ENCODE data around the gene NCOR2. TPM values are rescaled to one million over a fixed set of nuclear protein-coding genes. Genes with fewer than 3 reads are reported as not detected.

Gene NCOR2
- total RNA-seq, 1 donor from 2014 or later = 336 TPM

- no peak overlapping the region for H3K4me3 Mint-ChIP-seq
- peaks cover 4% of the 10 kb centered on the region for H3K36me3 Mint-ChIP-seq
- TF ChIP-seq, protein P1, sequence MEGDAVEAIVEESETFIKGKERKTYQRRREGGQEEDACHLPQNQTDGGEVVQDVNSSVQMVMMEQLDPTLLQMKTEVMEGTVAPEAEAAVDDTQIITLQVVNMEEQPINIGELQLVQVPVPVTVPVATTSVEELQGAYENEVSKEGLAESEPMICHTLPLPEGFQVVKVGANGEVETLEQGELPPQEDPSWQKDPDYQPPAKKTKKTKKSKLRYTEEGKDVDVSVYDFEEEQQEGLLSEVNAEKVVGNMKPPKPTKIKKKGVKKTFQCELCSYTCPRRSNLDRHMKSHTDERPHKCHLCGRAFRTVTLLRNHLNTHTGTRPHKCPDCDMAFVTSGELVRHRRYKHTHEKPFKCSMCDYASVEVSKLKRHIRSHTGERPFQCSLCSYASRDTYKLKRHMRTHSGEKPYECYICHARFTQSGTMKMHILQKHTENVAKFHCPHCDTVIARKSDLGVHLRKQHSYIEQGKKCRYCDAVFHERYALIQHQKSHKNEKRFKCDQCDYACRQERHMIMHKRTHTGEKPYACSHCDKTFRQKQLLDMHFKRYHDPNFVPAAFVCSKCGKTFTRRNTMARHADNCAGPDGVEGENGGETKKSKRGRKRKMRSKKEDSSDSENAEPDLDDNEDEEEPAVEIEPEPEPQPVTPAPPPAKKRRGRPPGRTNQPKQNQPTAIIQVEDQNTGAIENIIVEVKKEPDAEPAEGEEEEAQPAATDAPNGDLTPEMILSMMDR (IDR thresholded peaks at IDR 0.05; ENCODE audit: unreplicated experiment) = no peak
- DNase-seq (ENCODE audit: low spot score in 2 of 2, unreplicated experiment in 2 of 2) = no peak
- no peak overlapping the region for H3K27ac Mint-ChIP-seq
- peaks cover 11% of the 10 kb centered on the region for H3K9me3 Mint-ChIP-seq
- H3K4me1 Mint-ChIP-seq = peaks cover 21% of the 10 kb centered on the region
- H3K27me3 Mint-ChIP-seq (ENCODE audit: low read depth) = no peaks in the 10 kb centered on the region
Observed at GRCh38 chr12:124578445-124578844, 11.0 kb upstream of the NCOR2 start.

- peaks cover 4% of the 10 kb centered on the region for H3K36me3 Mint-ChIP-seq
- no peaks in the 10 kb centered on the region for H3K27me3 Mint-ChIP-seq (ENCODE audit: low read depth)
- peaks cover 11% of the 10 kb centered on the region for H3K9me3 Mint-ChIP-seq
- no peak overlapping the region for H3K27ac Mint-ChIP-seq
- no peak for DNase-seq (ENCODE audit: low spot score in 2 of 2, unreplicated experiment in 2 of 2)
- no peak overlapping the region for H3K4me3 Mint-ChIP-seq
- TF ChIP-seq, protein P1 (IDR thresholded peaks at IDR 0.05; ENCODE audit: unreplicated experiment) = no peak
- H3K4me1 Mint-ChIP-seq = peaks cover 21% of the 10 kb centered on the region
Observed at GRCh38 chr12:124577986-124578385, 10.6 kb upstream of the NCOR2 start.

DNA sequence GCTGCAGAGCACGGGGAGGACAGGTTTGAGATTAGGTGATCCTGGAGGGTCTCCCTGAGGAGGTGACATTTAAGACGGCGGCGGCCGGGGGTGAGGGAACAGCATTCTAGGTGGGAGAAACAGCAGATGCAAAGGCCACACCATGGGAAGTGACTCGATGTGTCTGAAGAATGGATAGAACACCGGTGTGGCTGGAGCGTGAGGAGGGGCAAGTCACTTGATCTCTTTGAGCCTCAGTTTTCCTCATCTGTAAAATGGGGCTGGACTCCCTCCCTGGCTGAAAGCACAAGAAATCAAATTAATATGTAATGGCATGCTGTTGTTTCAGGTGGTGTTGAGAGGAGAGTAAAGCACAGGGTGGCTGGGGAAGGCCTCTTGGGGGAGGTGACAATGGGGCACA lies 10.0 kb upstream of the NCOR2 start:
- no peak for DNase-seq (ENCODE audit: low spot score in 2 of 2, unreplicated experiment in 2 of 2)
- Mint-ChIP-seq H3K27me3 (ENCODE audit: low read depth) (no peaks in the 10 kb centered on the region), H3K27ac (no peak overlapping the region), H3K9me3 (peaks cover 11% of the 10 kb centered on the region), H3K4me1 (peaks cover 24% of the 10 kb centered on the region), H3K36me3 (peaks cover 4% of the 10 kb centered on the region), H3K4me3 (no peak overlapping the region)
- TF ChIP-seq, protein P1 (IDR thresholded peaks at IDR 0.05; ENCODE audit: unreplicated experiment) = no peak

DNA sequence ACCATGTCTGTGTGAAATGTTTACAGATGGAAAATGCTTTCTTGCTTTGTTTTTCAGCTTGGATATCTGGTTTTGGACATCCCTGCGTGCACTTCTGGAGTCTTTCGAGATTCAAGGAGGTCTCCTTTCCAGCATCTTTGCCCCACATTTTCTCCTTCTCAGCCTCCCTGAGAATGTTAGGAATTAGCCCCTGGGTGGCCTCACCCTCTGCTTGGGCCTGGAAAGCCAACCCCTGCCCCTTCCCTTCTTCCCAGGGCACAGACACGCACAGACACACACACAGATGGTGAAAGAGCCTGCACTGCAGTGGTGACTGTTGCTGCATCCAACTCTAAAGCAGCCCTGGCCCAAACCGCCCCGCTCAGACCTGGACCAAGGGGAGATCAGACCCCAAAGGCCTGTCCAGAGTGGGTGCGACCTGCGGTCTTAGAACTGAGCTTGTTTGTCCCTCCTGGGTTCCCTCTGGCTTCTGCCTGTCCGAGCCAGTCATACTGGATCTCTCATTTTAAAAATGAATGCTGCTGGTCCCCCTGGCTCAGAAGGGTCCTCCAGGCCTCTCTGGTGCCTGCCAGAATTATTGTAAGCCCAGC lies 8.7 kb upstream of the NCOR2 start:
- peaks cover 4% of the 10 kb centered on the region for H3K36me3 Mint-ChIP-seq
- TF ChIP-seq, protein P1 (IDR thresholded peaks at IDR 0.05; ENCODE audit: unreplicated experiment) = no peak
- no peak overlapping the region for H3K4me3 Mint-ChIP-seq
- peaks cover 11% of the 10 kb centered on the region for H3K9me3 Mint-ChIP-seq
- DNase-seq (ENCODE audit: low spot score in 2 of 2, unreplicated experiment in 2 of 2) = no peak
- H3K27me3 Mint-ChIP-seq (ENCODE audit: low read depth) = no peaks in the 10 kb centered on the region
- peaks cover 17% of the 10 kb centered on the region for H3K4me1 Mint-ChIP-seq
- no peak overlapping the region for H3K27ac Mint-ChIP-seq

- Mint-ChIP-seq H3K27me3 (ENCODE audit: low read depth) (no peaks in the 10 kb centered on the region), H3K4me1 (peaks cover 16% of the 10 kb centered on the region), H3K36me3 (peaks cover 4% of the 10 kb centered on the region), H3K4me3 (no peak overlapping the region), H3K27ac (no peak overlapping the region), H3K9me3 (peaks cover 5% of the 10 kb centered on the region)
- TF ChIP-seq, protein P1 (IDR thresholded peaks at IDR 0.05; ENCODE audit: unreplicated experiment) = no peak
- no peak for DNase-seq (ENCODE audit: low spot score in 2 of 2, unreplicated experiment in 2 of 2)
Observed at GRCh38 chr12:124573839-124574786, 6.7 kb upstream of the NCOR2 start.
